WTC11 (cell line): ENCODE results near the gene DNAH5. TPM values are rescaled to one million over a fixed set of nuclear protein-coding genes. Genes with fewer than 3 reads are reported as not detected.

Experiments used
- ATAC-seq: fragments of 200-7000 bp; cut with Tn5 transposase; 2 replicates; pipeline ENCODE4 v1.10.0; 2021; ENCODE audit warnings: mild to moderate bottlenecking, moderate library complexity
- Bru-seq: library from RNA; stranded (reverse); fragments of 400-500 nt; gene quantifications from one replicate; lab custom pipeline; 2021; lab: Mats Ljungman, UMichigan
- CTCF ChIA-PET: fragments of 300-600 bp; sonication (Branson Sonifier 250); formaldehyde crosslinking; loops from one replicate; lab custom pipeline; 2021; ENCODE audit warnings: antibody characterized with exemption; lab: Charles Lee
- POLR2A ChIA-PET: fragments of 350-600 bp; sonication (Branson Sonifier 250); formaldehyde crosslinking; loops from one replicate; lab custom pipeline; 2021; ENCODE audit warnings: antibody characterized with exemption; lab: Charles Lee
- DNase-seq: peaks from one replicate; pipeline ENCODE4 v3.0.0; 2021; ENCODE audit warnings: low spot score
- H3K27ac Mint-ChIP-seq: 2 replicates; pipeline ENCODE4 v1.8.0; 2021; ENCODE audit warnings: mixed read lengths
- H3K27me3 Mint-ChIP-seq: 2 replicates; pipeline ENCODE4 v1.8.0; 2021; ENCODE audit warnings: low read depth, mild to moderate bottlenecking, moderate library complexity, mixed read lengths
- H3K36me3 Mint-ChIP-seq: 2 replicates; pipeline ENCODE4 v1.8.0; 2021; ENCODE audit warnings: mixed read lengths
- H3K4me1 Mint-ChIP-seq: 2 replicates; pipeline ENCODE4 v1.8.0; 2022; ENCODE audit warnings: mixed read lengths
- H3K4me3 Mint-ChIP-seq: 2 replicates; pipeline ENCODE4 v1.8.0; 2021; ENCODE audit warnings: mild to moderate bottlenecking, moderate library complexity, mixed read lengths
- H3K9me3 Mint-ChIP-seq: 2 replicates; pipeline ENCODE4 v1.8.0; 2021; ENCODE audit warnings: mixed read lengths
- FOXJ3 ChIP-seq: sonication (generic); formaldehyde crosslinking; IDR thresholded peaks from 2 replicates; pipeline ENCODE4 v1.9.0; 2021; ENCODE audit warnings: missing genetic modification reagents, mild to moderate bottlenecking, borderline replicate concordance
- FOXK1 ChIP-seq: sonication (generic); formaldehyde crosslinking; IDR thresholded peaks from 2 replicates; pipeline ENCODE4 v1.8.0; 2022; ENCODE audit warnings: mild to moderate bottlenecking, moderate library complexity, missing genetic modification reagents
- FOXP1 ChIP-seq: sonication (generic); formaldehyde crosslinking; IDR thresholded peaks from 2 replicates; pipeline ENCODE4 v1.8.0; 2022; ENCODE audit warnings: missing genetic modification reagents, mild to moderate bottlenecking, moderate library complexity, borderline replicate concordance
- HMGA2 ChIP-seq: fragments of 250-450 bp; sonication (Bioruptor Pico); IDR thresholded peaks from 2 replicates; pipeline ENCODE4 v1.4.0; 2021; ENCODE audit warnings: mild to moderate bottlenecking, moderate library complexity
- IRF2 ChIP-seq: sonication (generic); formaldehyde crosslinking; IDR thresholded peaks from 2 replicates; pipeline ENCODE4 v1.8.0; 2022; ENCODE audit warnings: low read depth, missing genetic modification reagents, borderline replicate concordance
- MAX ChIP-seq: sonication (generic); formaldehyde crosslinking; IDR thresholded peaks from 2 replicates; pipeline ENCODE4 v1.8.0; 2022; ENCODE audit warnings: mild to moderate bottlenecking, missing genetic modification reagents
- NR1H2 ChIP-seq: sonication (generic); formaldehyde crosslinking; IDR thresholded peaks from 2 replicates; pipeline ENCODE4 v1.9.0; 2021; ENCODE audit warnings: mild to moderate bottlenecking, moderate library complexity, missing genetic modification reagents
- SOX15 ChIP-seq: fragments of 250-450 bp; sonication (Bioruptor Pico); IDR thresholded peaks from 2 replicates; pipeline ENCODE4 v1.9.0; 2021; ENCODE audit warnings: mild to moderate bottlenecking
- TCF7 ChIP-seq: sonication (generic); formaldehyde crosslinking; IDR thresholded peaks from 2 replicates; pipeline ENCODE4 v1.8.0; 2022; ENCODE audit warnings: mild to moderate bottlenecking, low read depth, missing genetic modification reagents, moderate library complexity
- ZNF138 ChIP-seq: sonication (generic); formaldehyde crosslinking; conservative IDR thresholded peaks from 2 replicates; pipeline ENCODE4 v1.8.1; 2022; ENCODE audit warnings: mild to moderate bottlenecking, moderate library complexity, missing genetic modification reagents
- ZNF425 ChIP-seq: fragments of 250-450 bp; sonication (Bioruptor Pico); conservative IDR thresholded peaks from 2 replicates; pipeline ENCODE4 v1.9.0; 2021; ENCODE audit warnings: mild to moderate bottlenecking
- ZNF671 ChIP-seq: fragments of 250-450 bp; sonication (Bioruptor Pico); IDR thresholded peaks from 2 replicates; pipeline ENCODE4 v1.8.0; 2021; ENCODE audit warnings: mild to moderate bottlenecking
- ZSCAN18 ChIP-seq: fragments of 250-450 bp; sonication (Bioruptor Pico); IDR thresholded peaks from 2 replicates; pipeline ENCODE4 v2.1.2; 2022; ENCODE audit warnings: mild to moderate bottlenecking, moderate library complexity
- long read RNA-seq, 3 experiments: library from RNA in 1 of 3; library from capped mRNA in 1 of 3; library from polyadenylated mRNA in 1 of 3; unstranded in 2 of 3; stranded (forward) in 1 of 3; transcript quantifications; one replicate each; pipeline ENCODE4 v2.0.0, GENCODE V29; 2021
- total RNA-seq: library from RNA; stranded (reverse); gene quantifications from 3 replicates; pipeline ENCODE4 v1.2.3, GENCODE V29; 2021
- TF ChIP-seq, protein P1 (sequence below): sonication (generic); formaldehyde crosslinking; IDR thresholded peaks from 2 replicates; pipeline ENCODE4 v1.8.0; 2022; ENCODE audit warnings: mild to moderate bottlenecking, missing genetic modification reagents
- TF ChIP-seq, protein P2 (sequence below): sonication (generic); formaldehyde crosslinking; IDR thresholded peaks from 2 replicates; pipeline ENCODE4 v1.8.0; 2023; ENCODE audit warnings: missing genetic modification reagents
- TF ChIP-seq, protein P3 (sequence below): fragments of 250-450 bp; sonication (Bioruptor Pico); IDR thresholded peaks from 2 replicates; pipeline ENCODE4 v1.8.0; 2021; ENCODE audit warnings: mild to moderate bottlenecking
- TF ChIP-seq, protein P4 (sequence below): sonication (generic); formaldehyde crosslinking; IDR thresholded peaks from 2 replicates; pipeline ENCODE4 v1.8.1; 2022; ENCODE audit warnings: low read depth, missing genetic modification reagents, borderline replicate concordance
- TF ChIP-seq, protein P5 (sequence below): fragments of 250-450 bp; sonication (Bioruptor Pico); IDR thresholded peaks from 2 replicates; pipeline ENCODE4 v1.9.0; 2021; ENCODE audit warnings: mild to moderate bottlenecking
- TF ChIP-seq, protein P6 (sequence below): sonication (generic); formaldehyde crosslinking; IDR thresholded peaks from 2 replicates; pipeline ENCODE4 v1.8.1; 2022; ENCODE audit warnings: low read depth, mild to moderate bottlenecking, moderate library complexity, missing genetic modification reagents, borderline replicate concordance

Gene DNAH5
- total RNA-seq, result 0.30 to 0.41 TPM (median 0.35 TPM) in 3 replicates
- Bru-seq, nascent RNA, result percentile 17 among the genes with signal in this experiment
- long read RNA-seq, experiment 1, partial matches to known transcripts, result 0 of 1 reads
- long read RNA-seq, experiment 1, other reads (novel, unspliced or antisense), result 1 of 1 reads
- long read RNA-seq, experiment 2, partial matches to known transcripts, result 0 of 1 reads
- long read RNA-seq, experiment 2, other reads (novel, unspliced or antisense), result 1 of 1 reads
- long read RNA-seq, experiment 3, partial matches to known transcripts, result 0 of 4 reads
- long read RNA-seq, experiment 3, other reads (novel, unspliced or antisense), result 4 of 4 reads

- ATAC-seq, result no peak
- TF ChIP-seq, protein P1, sequence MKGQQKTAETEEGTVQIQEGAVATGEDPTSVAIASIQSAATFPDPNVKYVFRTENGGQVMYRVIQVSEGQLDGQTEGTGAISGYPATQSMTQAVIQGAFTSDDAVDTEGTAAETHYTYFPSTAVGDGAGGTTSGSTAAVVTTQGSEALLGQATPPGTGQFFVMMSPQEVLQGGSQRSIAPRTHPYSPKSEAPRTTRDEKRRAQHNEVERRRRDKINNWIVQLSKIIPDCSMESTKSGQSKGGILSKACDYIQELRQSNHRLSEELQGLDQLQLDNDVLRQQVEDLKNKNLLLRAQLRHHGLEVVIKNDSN, result no peak
- TF ChIP-seq, protein P2, sequence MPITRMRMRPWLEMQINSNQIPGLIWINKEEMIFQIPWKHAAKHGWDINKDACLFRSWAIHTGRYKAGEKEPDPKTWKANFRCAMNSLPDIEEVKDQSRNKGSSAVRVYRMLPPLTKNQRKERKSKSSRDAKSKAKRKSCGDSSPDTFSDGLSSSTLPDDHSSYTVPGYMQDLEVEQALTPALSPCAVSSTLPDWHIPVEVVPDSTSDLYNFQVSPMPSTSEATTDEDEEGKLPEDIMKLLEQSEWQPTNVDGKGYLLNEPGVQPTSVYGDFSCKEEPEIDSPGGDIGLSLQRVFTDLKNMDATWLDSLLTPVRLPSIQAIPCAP (CRISPR knock-in tag), result no peak
- TF ChIP-seq FOXK1 (CRISPR knock-in tag), result no peak
- no peak for TF ChIP-seq ZNF671 (CRISPR knock-in tag)
- no peak for TF ChIP-seq ZNF138 (CRISPR knock-in tag)
- TF ChIP-seq, protein P3, sequence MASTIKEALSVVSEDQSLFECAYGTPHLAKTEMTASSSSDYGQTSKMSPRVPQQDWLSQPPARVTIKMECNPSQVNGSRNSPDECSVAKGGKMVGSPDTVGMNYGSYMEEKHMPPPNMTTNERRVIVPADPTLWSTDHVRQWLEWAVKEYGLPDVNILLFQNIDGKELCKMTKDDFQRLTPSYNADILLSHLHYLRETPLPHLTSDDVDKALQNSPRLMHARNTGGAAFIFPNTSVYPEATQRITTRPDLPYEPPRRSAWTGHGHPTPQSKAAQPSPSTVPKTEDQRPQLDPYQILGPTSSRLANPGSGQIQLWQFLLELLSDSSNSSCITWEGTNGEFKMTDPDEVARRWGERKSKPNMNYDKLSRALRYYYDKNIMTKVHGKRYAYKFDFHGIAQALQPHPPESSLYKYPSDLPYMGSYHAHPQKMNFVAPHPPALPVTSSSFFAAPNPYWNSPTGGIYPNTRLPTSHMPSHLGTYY (CRISPR knock-in tag), result no peak
- TF ChIP-seq IRF2, result no peak
- no peak for TF ChIP-seq NR1H2 (CRISPR knock-in tag)
- no peak for TF ChIP-seq ZNF425 (CRISPR knock-in tag)
- TF ChIP-seq, protein P4, sequence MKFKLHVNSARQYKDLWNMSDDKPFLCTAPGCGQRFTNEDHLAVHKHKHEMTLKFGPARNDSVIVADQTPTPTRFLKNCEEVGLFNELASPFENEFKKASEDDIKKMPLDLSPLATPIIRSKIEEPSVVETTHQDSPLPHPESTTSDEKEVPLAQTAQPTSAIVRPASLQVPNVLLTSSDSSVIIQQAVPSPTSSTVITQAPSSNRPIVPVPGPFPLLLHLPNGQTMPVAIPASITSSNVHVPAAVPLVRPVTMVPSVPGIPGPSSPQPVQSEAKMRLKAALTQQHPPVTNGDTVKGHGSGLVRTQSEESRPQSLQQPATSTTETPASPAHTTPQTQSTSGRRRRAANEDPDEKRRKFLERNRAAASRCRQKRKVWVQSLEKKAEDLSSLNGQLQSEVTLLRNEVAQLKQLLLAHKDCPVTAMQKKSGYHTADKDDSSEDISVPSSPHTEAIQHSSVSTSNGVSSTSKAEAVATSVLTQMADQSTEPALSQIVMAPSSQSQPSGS, result no peak
- TF ChIP-seq FOXP1 (CRISPR knock-in tag), result no peak
- no peak for DNase-seq
- no peaks in the 10 kb centered on the region for H3K36me3 Mint-ChIP-seq
- no peak within 1 kb of the TSS for H3K4me3 Mint-ChIP-seq
- ChIA-PET CTCF (no interaction called here), POLR2A (no interaction called here)
- no peaks in the 10 kb centered on the region; the same call in 1 of the 2 replicates for H3K27me3 Mint-ChIP-seq
- no peaks in the 10 kb centered on the region for H3K9me3 Mint-ChIP-seq
- peaks cover 29% of the 10 kb centered on the region for H3K4me1 Mint-ChIP-seq
- no peak within 1 kb of the TSS; the same call in 1 of the 2 replicates for H3K27ac Mint-ChIP-seq
Observed at GRCh38 chr5:13944560-13945199, at the start of gene DNAH5. DNAH5 (minus strand) TSS chr5:13944688; CDS start chr5:13944438, 250 bp downstream.

- Mint-ChIP-seq H3K4me3 (no peak overlapping the region), H3K27ac (no peak overlapping the region), H3K27me3 (no peaks in the 10 kb centered on the region; the same call in 1 of the 2 replicates), H3K36me3 (peaks cover 5% of the 10 kb centered on the region), H3K4me1 (peaks cover 6% of the 10 kb centered on the region; the same call in 1 of the 2 replicates), H3K9me3 (peaks cover 16% of the 10 kb centered on the region)
- CTCF ChIA-PET, result no interaction called here
- no peak for DNase-seq
- POLR2A ChIA-PET, result no interaction called here
- peak; percentile 70 for ATAC-seq
- TF ChIP-seq TCF7 (CRISPR knock-in tag) (no peak), FOXJ3 (CRISPR knock-in tag) (no peak), ZSCAN18 (CRISPR knock-in tag) (no peak), SOX15 (no peak), MAX (CRISPR knock-in tag) (no peak), HMGA2 (CRISPR knock-in tag) (no peak)
- TF ChIP-seq, protein P5, sequence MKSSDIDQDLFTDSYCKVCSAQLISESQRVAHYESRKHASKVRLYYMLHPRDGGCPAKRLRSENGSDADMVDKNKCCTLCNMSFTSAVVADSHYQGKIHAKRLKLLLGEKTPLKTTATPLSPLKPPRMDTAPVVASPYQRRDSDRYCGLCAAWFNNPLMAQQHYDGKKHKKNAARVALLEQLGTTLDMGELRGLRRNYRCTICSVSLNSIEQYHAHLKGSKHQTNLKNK, result no peak
- TF ChIP-seq, protein P3 (CRISPR knock-in tag), result no peak
- TF ChIP-seq, protein P4, result no peak
- TF ChIP-seq, protein P6, sequence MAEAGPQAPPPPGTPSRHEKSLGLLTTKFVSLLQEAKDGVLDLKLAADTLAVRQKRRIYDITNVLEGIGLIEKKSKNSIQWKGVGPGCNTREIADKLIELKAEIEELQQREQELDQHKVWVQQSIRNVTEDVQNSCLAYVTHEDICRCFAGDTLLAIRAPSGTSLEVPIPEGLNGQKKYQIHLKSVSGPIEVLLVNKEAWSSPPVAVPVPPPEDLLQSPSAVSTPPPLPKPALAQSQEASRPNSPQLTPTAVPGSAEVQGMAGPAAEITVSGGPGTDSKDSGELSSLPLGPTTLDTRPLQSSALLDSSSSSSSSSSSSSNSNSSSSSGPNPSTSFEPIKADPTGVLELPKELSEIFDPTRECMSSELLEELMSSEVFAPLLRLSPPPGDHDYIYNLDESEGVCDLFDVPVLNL (CRISPR knock-in tag), result no peak
Observed at GRCh38 chr5:13993926-13994325, 49.4 kb upstream of the DNAH5 start.
